Measurements from ENCODE around the gene GSS. TPM values are rescaled to one million over a fixed set of nuclear protein-coding genes. Genes with fewer than 3 reads are reported as not detected.

GSS gene
- total RNA-seq, 1 donor from 2014 or later = 26.1 TPM

- Mint-ChIP-seq H3K9me3 (no peaks in the 10 kb centered on the region), H3K27me3 (no peaks in the 10 kb centered on the region), H3K4me1 (peaks cover 3% of the 10 kb centered on the region), H3K4me3 (no peak overlapping the region), H3K27ac (no peak overlapping the region), H3K36me3 (ENCODE audit: low read depth) (peaks cover 92% of the 10 kb centered on the region)
- CTCF ChIA-PET = no interaction called here
- ATAC-seq (ENCODE audit: low read depth) (no peak), DNase-seq (no peak)
- intact Hi-C loops (cut with micrococcal nuclease) = loop anchor here (5.0 kb wide), 1 partner anchor 125 kb away; the partner anchor contains the start of gene ACSS2
- TF ChIP-seq CTCF (IDR thresholded peaks at IDR 0.05) = no peak
- POLR2A ChIA-PET = no interaction called here
Measured at GRCh38 chr20:35002426-35003210, 47.0 kb upstream of the GSS start.

- no peaks in the 10 kb centered on the region for H3K27me3 Mint-ChIP-seq
- peaks cover 3% of the 10 kb centered on the region for H3K4me1 Mint-ChIP-seq
- H3K9me3 Mint-ChIP-seq = no peaks in the 10 kb centered on the region
- H3K36me3 Mint-ChIP-seq (ENCODE audit: low read depth) = peaks cover 93% of the 10 kb centered on the region
- no peak for DNase-seq
- ChIA-PET POLR2A (interaction anchor here (0.6 to 0.9 kb wide), 2 partner anchors 31 to 45 kb away, joined by 3 to 4 read pairs; no protein-coding TSS in a partner anchor), CTCF (interaction anchor here (1.7 kb wide), 1 partner anchor 129 kb away, joined by 4 read pairs; the partner anchor contains the start of gene GGT7)
- intact Hi-C loops (cut with micrococcal nuclease) = loop anchor here (5.0 kb wide), 1 partner anchor 124 kb away; the partner anchor contains the start of gene ACSS2
- H3K4me3 Mint-ChIP-seq = no peak overlapping the region
- H3K27ac Mint-ChIP-seq = no peak overlapping the region
- TF ChIP-seq CTCF (IDR thresholded peaks at IDR 0.05) = no peak
- no peak for ATAC-seq (ENCODE audit: low read depth)
Measured at GRCh38 chr20:35001596-35002362, 46.2 kb upstream of the GSS start.

GRCh38 chr20:35000922-35001595, 45.5 kb upstream of the GSS start:
- DNase-seq (no peak), ATAC-seq (ENCODE audit: low read depth) (no peak)
- intact Hi-C loops (cut with micrococcal nuclease) = loop anchor here (5.0 kb wide), 1 partner anchor 124 kb away; the partner anchor contains the start of gene ACSS2
- ChIA-PET CTCF (interaction anchor here (1.7 kb wide), 1 partner anchor 128 kb away, joined by 4 read pairs; the partner anchor contains the start of gene GGT7), POLR2A (interaction anchor here (0.5 to 0.9 kb wide), 4 partner anchors 31 to 741 kb away, joined by 3 to 6 read pairs (median 4); no protein-coding TSS in a partner anchor)
- TF ChIP-seq CTCF (IDR thresholded peaks at IDR 0.05) = no peak
- no peak overlapping the region for H3K4me3 Mint-ChIP-seq
- H3K27me3 Mint-ChIP-seq = no peaks in the 10 kb centered on the region
- H3K27ac Mint-ChIP-seq = no peak overlapping the region
- peaks cover 93% of the 10 kb centered on the region for H3K36me3 Mint-ChIP-seq (ENCODE audit: low read depth)
- H3K4me1 Mint-ChIP-seq = peaks cover 3% of the 10 kb centered on the region
- no peaks in the 10 kb centered on the region for H3K9me3 Mint-ChIP-seq

- H3K9me3 Mint-ChIP-seq = no peaks in the 10 kb centered on the region
- no peak overlapping the region for H3K4me3 Mint-ChIP-seq
- no peak for TF ChIP-seq CTCF (IDR thresholded peaks at IDR 0.05)
- DNase-seq (no peak), ATAC-seq (ENCODE audit: low read depth) (no peak)
- ChIA-PET POLR2A (interaction anchor here (0.5 to 0.9 kb wide), 2 partner anchors 44 to 742 kb away, joined by 3 read pairs; no protein-coding TSS in a partner anchor), CTCF (interaction anchor here (1.7 kb wide), 1 partner anchor 128 kb away, joined by 4 read pairs; the partner anchor contains the start of gene GGT7)
- peaks cover 90% of the 10 kb centered on the region for H3K36me3 Mint-ChIP-seq (ENCODE audit: low read depth)
- H3K27me3 Mint-ChIP-seq = no peaks in the 10 kb centered on the region
- H3K4me1 Mint-ChIP-seq = peaks cover 3% of the 10 kb centered on the region
- no peak overlapping the region for H3K27ac Mint-ChIP-seq
- intact Hi-C loops (cut with micrococcal nuclease) = loop anchor here (5.0 kb wide), 1 partner anchor 123 kb away; the partner anchor contains the start of gene ACSS2
Measured at GRCh38 chr20:35000311-35000921, 44.8 kb upstream of the GSS start.

Measured in activated B cell treated with CpG ODN at 0.5 μM for 24 hours (primary cell).